ENCODE measurements around the gene FGF12.

Gene FGF12

DNA sequence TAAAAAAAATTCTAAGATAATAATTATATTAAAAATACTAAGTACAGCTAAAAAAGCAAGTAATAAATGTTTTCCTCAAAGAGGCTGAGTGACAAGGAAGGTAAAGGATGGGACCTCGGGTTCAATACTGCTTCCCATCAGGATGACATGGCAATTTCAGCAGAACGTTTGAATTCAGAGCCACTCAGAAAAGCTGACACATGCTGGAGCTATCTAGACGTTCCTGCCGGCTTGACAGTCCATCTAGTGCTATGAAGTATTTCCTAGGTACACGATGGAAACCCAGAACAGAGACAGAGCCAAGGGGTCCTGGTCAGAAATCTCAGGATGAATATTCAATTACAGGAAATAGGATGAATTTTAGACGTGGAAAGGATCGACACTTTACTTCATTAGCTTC, 361.8 kb downstream of the FGF12 start:
- no peak for DNase-seq (ENCODE audit: extremely low spot score)
- ChIA-PET POLR2A (no interaction called here), CTCF (no interaction called here)
- TF ChIP-seq ARNT (IDR thresholded peaks at IDR 0.05) (no peak), NFRKB (IDR thresholded peaks at IDR 0.05) (no peak), L3MBTL2 (conservative IDR thresholded peaks at IDR 0.05) (no peak), ELF4 (IDR thresholded peaks at IDR 0.05) (no peak), SUZ12 (IDR thresholded peaks at IDR 0.05) (no peak), BHLHE40 (IDR thresholded peaks at IDR 0.05; ENCODE audit: borderline replicate concordance) (no peak), ZNF384 (IDR thresholded peaks at IDR 0.05) (no peak), CTBP1 (IDR thresholded peaks at IDR 0.05; ENCODE audit: borderline replicate concordance) (no peak), FOXK2 (IDR thresholded peaks at IDR 0.05) (no peak), TARDBP (IDR thresholded peaks at IDR 0.05) (no peak), LEF1 (IDR thresholded peaks at IDR 0.05; ENCODE audit: borderline replicate concordance) (no peak), FOXA1 (IDR thresholded peaks at IDR 0.05) (no peak), HDGF (IDR thresholded peaks at IDR 0.05; ENCODE audit: borderline replicate concordance) (no peak)
- TF ChIP-seq, protein P1, sequence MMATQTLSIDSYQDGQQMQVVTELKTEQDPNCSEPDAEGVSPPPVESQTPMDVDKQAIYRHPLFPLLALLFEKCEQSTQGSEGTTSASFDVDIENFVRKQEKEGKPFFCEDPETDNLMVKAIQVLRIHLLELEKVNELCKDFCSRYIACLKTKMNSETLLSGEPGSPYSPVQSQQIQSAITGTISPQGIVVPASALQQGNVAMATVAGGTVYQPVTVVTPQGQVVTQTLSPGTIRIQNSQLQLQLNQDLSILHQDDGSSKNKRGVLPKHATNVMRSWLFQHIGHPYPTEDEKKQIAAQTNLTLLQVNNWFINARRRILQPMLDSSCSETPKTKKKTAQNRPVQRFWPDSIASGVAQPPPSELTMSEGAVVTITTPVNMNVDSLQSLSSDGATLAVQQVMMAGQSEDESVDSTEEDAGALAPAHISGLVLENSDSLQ (IDR thresholded peaks at IDR 0.05): no peak

DNA sequence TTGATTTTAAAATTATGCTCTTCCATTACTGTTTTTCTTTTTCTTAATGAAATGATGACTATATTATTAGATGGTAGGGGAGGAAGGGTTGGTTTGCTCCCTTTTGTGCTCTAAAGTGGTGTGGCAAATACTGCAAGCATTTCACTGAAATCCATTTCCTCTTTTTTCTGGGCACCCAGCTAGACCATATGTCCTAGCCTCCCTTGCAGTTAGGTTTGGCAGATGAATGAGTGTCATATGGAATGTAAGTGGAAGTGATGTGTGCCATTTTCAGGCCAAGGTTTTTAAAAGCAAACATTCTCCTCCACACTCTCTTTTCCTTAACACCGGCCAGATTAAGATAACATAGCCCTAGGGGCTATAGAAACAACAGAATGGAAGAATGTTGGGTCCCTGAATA, 363.0 kb downstream of the FGF12 start:
- ChIA-PET POLR2A (no interaction called here), CTCF (no interaction called here)
- DNase-seq (ENCODE audit: extremely low spot score): no peak
- TF ChIP-seq BHLHE40 (IDR thresholded peaks at IDR 0.05; ENCODE audit: borderline replicate concordance): no peak
- no peak for TF ChIP-seq ELF4 (IDR thresholded peaks at IDR 0.05)
- TF ChIP-seq FOXA1 (IDR thresholded peaks at IDR 0.05): no peak
- no peak for TF ChIP-seq SP1 (IDR thresholded peaks at IDR 0.05)
- TF ChIP-seq L3MBTL2 (conservative IDR thresholded peaks at IDR 0.05): no peak
- no peak for TF ChIP-seq ZNF384 (IDR thresholded peaks at IDR 0.05)
- no peak for TF ChIP-seq ARNT (IDR thresholded peaks at IDR 0.05)
- no peak for TF ChIP-seq SUZ12 (IDR thresholded peaks at IDR 0.05)
- no peak for TF ChIP-seq HDGF (IDR thresholded peaks at IDR 0.05; ENCODE audit: borderline replicate concordance)
- no peak for TF ChIP-seq TARDBP (IDR thresholded peaks at IDR 0.05)

DNA sequence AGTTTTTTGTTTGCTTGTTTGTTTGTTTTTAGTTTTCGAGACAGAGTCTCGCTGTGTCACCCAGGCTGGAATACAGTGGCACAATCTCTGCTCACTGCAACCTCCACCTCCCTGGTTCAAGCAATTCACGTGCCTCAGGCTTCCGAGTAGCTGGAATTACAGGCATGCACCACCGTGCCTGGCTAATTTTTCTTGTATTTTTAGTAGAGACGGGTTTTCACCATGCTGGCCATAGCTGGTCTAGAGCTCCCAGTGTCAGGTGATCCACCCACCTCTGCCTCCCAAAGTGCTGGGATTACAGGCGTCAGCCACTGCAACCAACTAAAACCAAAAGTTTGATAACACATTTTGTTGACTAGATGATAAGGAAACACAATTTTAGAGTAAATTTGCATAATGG, 372.7 kb downstream of the FGF12 start:
- ChIA-PET POLR2A (no interaction called here), CTCF (no interaction called here)
- no peak for DNase-seq (ENCODE audit: extremely low spot score)
- TF ChIP-seq, protein P1 (IDR thresholded peaks at IDR 0.05): no peak
- TF ChIP-seq LEF1 (IDR thresholded peaks at IDR 0.05; ENCODE audit: borderline replicate concordance) (no peak), SUZ12 (IDR thresholded peaks at IDR 0.05) (no peak), FOXK2 (IDR thresholded peaks at IDR 0.05) (no peak), SP1 (IDR thresholded peaks at IDR 0.05) (no peak), TARDBP (IDR thresholded peaks at IDR 0.05) (no peak), FOXA1 (IDR thresholded peaks at IDR 0.05) (no peak), BHLHE40 (IDR thresholded peaks at IDR 0.05; ENCODE audit: borderline replicate concordance) (no peak), ARNT (IDR thresholded peaks at IDR 0.05) (no peak), NFRKB (IDR thresholded peaks at IDR 0.05) (no peak), ELF4 (IDR thresholded peaks at IDR 0.05) (no peak), FOXM1 (IDR thresholded peaks at IDR 0.05; ENCODE audit: borderline replicate concordance) (no peak), ZNF384 (IDR thresholded peaks at IDR 0.05) (no peak), CTBP1 (IDR thresholded peaks at IDR 0.05; ENCODE audit: borderline replicate concordance) (no peak)

DNA sequence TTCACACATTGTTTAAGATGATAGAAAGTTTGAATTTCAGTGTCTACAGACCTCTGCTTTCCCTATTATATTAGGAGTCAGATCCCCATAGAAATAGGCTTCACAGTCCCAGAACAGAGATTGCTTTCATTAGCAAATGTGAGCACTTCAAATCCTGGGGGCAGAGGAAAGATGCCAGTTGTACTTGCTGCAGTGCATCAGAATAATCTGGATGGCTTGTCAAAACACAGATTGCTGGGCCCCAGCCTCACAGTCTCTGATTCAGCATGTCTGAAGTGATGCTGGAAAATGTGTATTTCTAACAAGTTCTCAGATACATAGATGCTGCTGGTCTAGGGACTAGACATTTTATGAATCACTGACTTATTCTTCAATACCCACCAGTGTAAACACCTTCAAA, 375.2 kb downstream of the FGF12 start:
- TF ChIP-seq BHLHE40 (IDR thresholded peaks at IDR 0.05; ENCODE audit: borderline replicate concordance) (no peak), FOXK2 (IDR thresholded peaks at IDR 0.05) (no peak)
- ChIA-PET CTCF (no interaction called here), POLR2A (no interaction called here)
- DNase-seq (ENCODE audit: extremely low spot score): no peak

DNA sequence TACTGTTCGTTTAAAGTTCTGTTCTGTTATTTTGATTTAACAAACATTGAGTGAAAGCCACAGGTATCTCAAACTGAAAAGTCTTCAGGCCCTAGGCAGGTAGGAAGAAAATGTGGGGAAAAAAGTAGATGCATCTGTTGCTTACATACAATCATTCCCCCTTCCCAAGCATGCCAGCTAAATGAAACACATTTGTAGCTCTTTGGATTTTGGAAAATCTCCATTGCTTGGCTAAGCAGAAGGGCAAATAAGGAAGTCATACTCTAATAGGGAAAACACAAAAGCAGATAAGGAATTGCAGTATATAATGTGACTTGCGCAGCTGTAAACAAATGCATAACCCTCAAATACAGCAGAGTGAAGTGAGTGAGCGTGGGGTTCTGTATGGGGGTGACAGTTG, 375.9 kb downstream of the FGF12 start:
- ChIA-PET CTCF (no interaction called here), POLR2A (no interaction called here)
- DNase-seq (ENCODE audit: extremely low spot score): no peak
- TF ChIP-seq, protein P1 (IDR thresholded peaks at IDR 0.05): no peak
- TF ChIP-seq TARDBP (IDR thresholded peaks at IDR 0.05) (no peak), CTBP1 (IDR thresholded peaks at IDR 0.05; ENCODE audit: borderline replicate concordance) (no peak), HDGF (IDR thresholded peaks at IDR 0.05; ENCODE audit: borderline replicate concordance) (no peak), SUZ12 (IDR thresholded peaks at IDR 0.05) (no peak), LEF1 (IDR thresholded peaks at IDR 0.05; ENCODE audit: borderline replicate concordance) (no peak), BHLHE40 (IDR thresholded peaks at IDR 0.05; ENCODE audit: borderline replicate concordance) (no peak), ARNT (IDR thresholded peaks at IDR 0.05) (no peak), ZNF384 (IDR thresholded peaks at IDR 0.05) (no peak), FOXA1 (IDR thresholded peaks at IDR 0.05) (no peak), NFRKB (IDR thresholded peaks at IDR 0.05) (no peak), SP1 (IDR thresholded peaks at IDR 0.05) (no peak), ELF4 (IDR thresholded peaks at IDR 0.05) (no peak)

DNA sequence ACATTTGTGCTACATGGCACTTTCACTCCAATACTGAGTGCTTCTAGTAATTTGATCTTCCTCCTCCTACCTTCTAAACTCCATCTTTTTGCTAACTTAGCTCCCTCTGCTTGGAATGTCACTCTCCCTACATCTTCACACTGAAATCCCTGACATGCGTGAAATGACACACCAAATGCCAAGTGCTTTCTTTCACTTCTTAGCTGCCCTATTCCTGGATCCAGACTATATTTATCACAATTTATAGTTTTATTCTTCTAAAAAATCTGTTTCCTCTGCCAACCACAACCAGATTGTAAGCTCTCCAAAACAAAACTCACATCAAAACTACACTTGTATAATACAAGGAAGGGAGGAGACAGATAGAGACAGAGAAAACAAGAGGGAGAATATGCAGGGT, 387.3 kb downstream of the FGF12 start:
- POLR2A ChIA-PET: no interaction called here
- DNase-seq (ENCODE audit: extremely low spot score): no peak
- TF ChIP-seq HDGF (IDR thresholded peaks at IDR 0.05; ENCODE audit: borderline replicate concordance) (no peak), SP1 (IDR thresholded peaks at IDR 0.05) (no peak), BHLHE40 (IDR thresholded peaks at IDR 0.05; ENCODE audit: borderline replicate concordance) (no peak), ELF4 (IDR thresholded peaks at IDR 0.05) (no peak), ARNT (IDR thresholded peaks at IDR 0.05) (no peak)
- CTCF ChIA-PET: no interaction called here

DNA sequence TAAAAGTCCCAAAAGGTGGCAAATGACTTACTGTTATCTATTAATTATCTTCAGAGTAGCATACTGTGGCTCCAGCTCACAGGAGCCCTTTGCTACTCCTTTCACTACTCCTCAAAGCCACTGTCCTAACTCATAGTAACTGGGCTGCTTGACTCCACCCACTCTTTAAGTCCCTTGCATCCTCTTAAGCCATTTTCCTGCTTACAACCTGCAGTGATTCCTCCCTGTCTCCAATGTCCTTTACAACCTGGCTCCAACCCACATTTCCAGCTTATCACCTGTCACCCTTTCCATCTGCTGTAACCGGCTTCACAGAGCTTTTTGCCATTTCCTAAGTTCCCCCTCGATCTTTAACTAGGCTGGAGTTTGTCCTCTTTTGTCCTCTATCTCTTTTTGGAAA, 388.1 kb downstream of the FGF12 start:
- TF ChIP-seq, protein P1 (IDR thresholded peaks at IDR 0.05): no peak
- TF ChIP-seq BHLHE40 (IDR thresholded peaks at IDR 0.05; ENCODE audit: borderline replicate concordance) (no peak), NFRKB (IDR thresholded peaks at IDR 0.05) (no peak), ELF4 (IDR thresholded peaks at IDR 0.05) (no peak), CTBP1 (IDR thresholded peaks at IDR 0.05; ENCODE audit: borderline replicate concordance) (no peak), HDGF (IDR thresholded peaks at IDR 0.05; ENCODE audit: borderline replicate concordance) (no peak), L3MBTL2 (conservative IDR thresholded peaks at IDR 0.05) (no peak)
- ChIA-PET CTCF (no interaction called here), POLR2A (no interaction called here)
- DNase-seq (ENCODE audit: extremely low spot score): no peak
